ENCODE measurements around the gene ELMO1.
"Not testable (repeated sequence)": the region's sequence is repeated elsewhere in the genome, so short reads cannot be mapped to it uniquely, and the experiment has no call there.

- TF ChIP-seq CTCF (IDR thresholded peaks at IDR 0.05; ENCODE audit: low read depth, low read length, missing input control); MAX (IDR thresholded peaks at IDR 0.05); ZBTB33 (IDR thresholded peaks at IDR 0.05); RAD21 (IDR thresholded peaks at IDR 0.05); ATF3 (IDR thresholded peaks at IDR 0.05); FOXA1 (IDR thresholded peaks at IDR 0.05); EGR1 (IDR thresholded peaks at IDR 0.05; ENCODE audit: low read depth in 2 of 2): not testable (repeated sequence)
Observed at GRCh38 chr7:37133902-37134301, 314.8 kb downstream of the ELMO1 start.

Measured in liver (tissue), 3 donors.